ENCODE data around the gene HNRNPA1.
"Not testable (repeated sequence)": the region's sequence is repeated elsewhere in the genome, so short reads cannot be mapped to it uniquely, and the experiment has no call there.

HNRNPA1 gene

GRCh38 chr12:54306925-54307741, 26.6 kb downstream of the HNRNPA1 start:
- TF ChIP-seq, protein P1, sequence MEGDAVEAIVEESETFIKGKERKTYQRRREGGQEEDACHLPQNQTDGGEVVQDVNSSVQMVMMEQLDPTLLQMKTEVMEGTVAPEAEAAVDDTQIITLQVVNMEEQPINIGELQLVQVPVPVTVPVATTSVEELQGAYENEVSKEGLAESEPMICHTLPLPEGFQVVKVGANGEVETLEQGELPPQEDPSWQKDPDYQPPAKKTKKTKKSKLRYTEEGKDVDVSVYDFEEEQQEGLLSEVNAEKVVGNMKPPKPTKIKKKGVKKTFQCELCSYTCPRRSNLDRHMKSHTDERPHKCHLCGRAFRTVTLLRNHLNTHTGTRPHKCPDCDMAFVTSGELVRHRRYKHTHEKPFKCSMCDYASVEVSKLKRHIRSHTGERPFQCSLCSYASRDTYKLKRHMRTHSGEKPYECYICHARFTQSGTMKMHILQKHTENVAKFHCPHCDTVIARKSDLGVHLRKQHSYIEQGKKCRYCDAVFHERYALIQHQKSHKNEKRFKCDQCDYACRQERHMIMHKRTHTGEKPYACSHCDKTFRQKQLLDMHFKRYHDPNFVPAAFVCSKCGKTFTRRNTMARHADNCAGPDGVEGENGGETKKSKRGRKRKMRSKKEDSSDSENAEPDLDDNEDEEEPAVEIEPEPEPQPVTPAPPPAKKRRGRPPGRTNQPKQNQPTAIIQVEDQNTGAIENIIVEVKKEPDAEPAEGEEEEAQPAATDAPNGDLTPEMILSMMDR (IDR thresholded peaks at IDR 0.05; ENCODE audit: control insufficient read depth, extremely low read depth, insufficient read depth), result no peak
- no peak overlapping the region for H3K4me3 ChIP-seq (ENCODE audit: low read depth, low read length)
- no peak for DNase-seq (ENCODE audit: low read depth)

DNA sequence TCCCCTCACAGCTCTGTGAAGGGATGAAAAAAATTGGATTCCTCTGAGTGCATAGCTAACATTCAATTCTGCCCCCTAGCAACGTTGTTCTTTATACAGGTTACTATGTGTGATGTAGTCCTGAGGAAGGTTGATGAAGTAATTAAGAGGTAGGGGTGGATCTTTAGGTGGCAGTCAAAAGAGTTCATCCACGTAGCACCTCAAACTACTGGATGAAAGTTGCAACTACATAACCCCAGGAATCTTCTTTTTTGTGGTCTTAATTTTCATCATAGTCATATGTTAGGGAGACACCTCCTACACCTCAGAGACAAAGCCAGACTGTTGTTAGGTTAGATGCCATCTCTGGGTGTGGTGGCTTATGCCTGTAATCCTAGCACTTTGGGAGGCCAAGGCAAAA, 30.5 kb downstream of the HNRNPA1 start:
- H3K4me3 ChIP-seq (ENCODE audit: low read depth, low read length), result no peak overlapping the region
- TF ChIP-seq, protein P1 (IDR thresholded peaks at IDR 0.05; ENCODE audit: control insufficient read depth, extremely low read depth, insufficient read depth), result no peak
- no peak for DNase-seq (ENCODE audit: low read depth)

- DNase-seq (ENCODE audit: low read depth); H3K4me3 ChIP-seq (ENCODE audit: low read depth, low read length): not testable (repeated sequence)
Observed at GRCh38 chr12:54312309-54312708, 31.8 kb downstream of the HNRNPA1 start.

GRCh38 chr12:54321363-54321762, 40.8 kb downstream of the HNRNPA1 start:
- no peak overlapping the region for H3K4me3 ChIP-seq (ENCODE audit: low read depth, low read length)
- no peak for DNase-seq (ENCODE audit: low read depth)
- TF ChIP-seq, protein P1 (IDR thresholded peaks at IDR 0.05; ENCODE audit: control insufficient read depth, extremely low read depth, insufficient read depth), result no peak

GRCh38 chr12:54324617-54325441, 44.3 kb downstream of the HNRNPA1 start, which contains the start of gene COPZ1:
Gene COPZ1 (plus strand): TSS chr12:54325131. CDS start chr12:54325164, 33 bp downstream.
- TF ChIP-seq, protein P1 (IDR thresholded peaks at IDR 0.05; ENCODE audit: control insufficient read depth, extremely low read depth, insufficient read depth), result peak; percentile 79

GRCh38 chr12:54325442-54326109, 45.0 kb downstream of the HNRNPA1 start:
- peak overlapping the region; percentile 72 for H3K4me3 ChIP-seq (ENCODE audit: low read depth, low read length)
- not testable (repeated sequence) for DNase-seq (ENCODE audit: low read depth)

More at GRCh38 chr12:54324617-54325441, 44.3 kb downstream of the HNRNPA1 start, which contains the start of gene COPZ1:
- DNase-seq (ENCODE audit: low read depth), result peak; percentile 100
- H3K4me3 ChIP-seq (ENCODE audit: low read depth, low read length), result peak within 1 kb of the TSS; percentile 72

- TF ChIP-seq, protein P1 (IDR thresholded peaks at IDR 0.05; ENCODE audit: control insufficient read depth, extremely low read depth, insufficient read depth), result no peak
- no peak overlapping the region for H3K4me3 ChIP-seq (ENCODE audit: low read depth, low read length)
- no peak for DNase-seq (ENCODE audit: low read depth)
Observed at GRCh38 chr12:54328595-54329337, 48.2 kb downstream of the HNRNPA1 start.
